SKM-1 treated with dmso at 0.1 percent for 144 hours (cell line): ENCODE results near the gene PPP1R15B.

ENCODE experiments used
- DNase-seq: peaks from one replicate; lab custom pipeline; 2025; ENCODE audit not compliant: unreplicated experiment; lab: John Stamatoyannopoulos, UW

PPP1R15B gene

GRCh38 chr1:204421441-204421840 lies 9.8 kb upstream of the PPP1R15B start:
- no peak for DNase-seq

DNA sequence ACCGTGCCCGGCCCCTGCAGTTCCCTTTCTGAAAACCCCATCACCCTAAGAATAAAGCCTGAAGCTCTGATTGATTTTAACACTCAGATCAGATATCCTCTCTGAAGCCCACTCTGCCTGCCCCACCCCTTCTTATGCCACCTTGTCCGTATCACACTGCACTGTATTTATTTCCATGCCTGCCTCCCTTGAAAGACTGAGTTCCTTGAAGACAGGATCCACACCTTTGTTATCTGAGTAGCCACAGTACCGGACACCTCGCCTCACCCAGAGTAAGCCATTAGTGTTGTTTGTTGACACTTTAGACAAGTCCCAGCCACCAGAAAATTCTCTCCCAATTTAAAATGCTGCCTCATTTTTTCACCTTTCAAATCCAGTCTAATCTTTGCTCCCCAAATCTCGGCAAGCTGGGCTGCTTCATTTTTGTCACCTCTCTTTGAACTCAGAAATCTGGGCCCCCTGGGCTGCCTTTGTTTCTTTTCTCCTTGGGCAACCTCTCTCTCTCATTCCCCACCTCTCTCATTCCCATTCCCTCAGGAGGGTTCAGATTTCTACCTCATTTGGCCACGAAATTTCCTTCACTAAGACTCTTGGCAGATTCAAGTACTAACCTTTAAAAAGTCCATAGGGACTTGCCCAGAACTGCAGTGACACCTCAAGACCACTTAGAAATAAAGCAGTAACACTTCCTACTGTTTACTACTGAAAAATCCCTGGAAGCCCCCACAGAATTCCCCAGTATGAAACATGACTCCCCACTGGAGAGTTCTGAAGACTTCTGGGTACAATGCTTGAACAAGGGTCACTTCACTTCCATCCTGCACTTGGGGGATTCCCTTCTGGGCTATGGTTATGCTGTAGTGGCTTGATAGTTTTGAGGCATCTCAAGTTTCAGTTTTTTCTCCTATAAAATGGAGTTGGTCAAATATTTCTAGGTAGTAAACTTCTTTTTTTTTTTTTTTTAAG lies 8.7 kb upstream of the PPP1R15B start:
- no peak for DNase-seq

GRCh38 chr1:204419064-204419403 lies 7.4 kb upstream of the PPP1R15B start:
- DNase-seq, result no peak

GRCh38 chr1:204418174-204419063 lies 6.8 kb upstream of the PPP1R15B start:
- no peak for DNase-seq

GRCh38 chr1:204417074-204417997 lies 5.7 kb upstream of the PPP1R15B start:
- peak; percentile 26 for DNase-seq

DNA sequence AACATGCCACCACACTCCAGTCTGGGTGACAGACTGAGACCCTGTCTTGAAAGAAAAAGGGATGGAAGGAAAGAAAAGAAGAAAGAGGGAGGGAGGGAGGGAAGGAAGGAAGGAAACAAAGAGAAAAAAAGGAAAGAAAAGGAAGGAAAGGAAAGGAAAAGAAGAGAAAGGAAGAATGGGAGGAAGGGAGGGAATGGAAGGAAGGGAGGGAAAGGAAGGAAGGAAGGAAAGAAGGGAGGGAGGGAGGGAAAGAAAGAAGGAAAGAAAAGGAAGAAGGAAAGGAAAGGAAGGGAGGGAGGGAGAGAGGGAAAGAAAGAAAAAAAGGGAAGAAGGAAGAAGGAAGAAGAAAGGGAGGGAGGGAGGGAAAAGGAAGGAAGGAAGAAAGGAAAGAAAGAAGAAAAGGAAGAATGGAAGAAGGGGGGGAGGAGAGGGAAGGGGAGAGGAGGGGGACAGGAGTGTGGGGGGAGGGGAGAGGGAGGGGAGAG lies 5.0 kb upstream of the PPP1R15B start:
- DNase-seq, result no peak

DNA sequence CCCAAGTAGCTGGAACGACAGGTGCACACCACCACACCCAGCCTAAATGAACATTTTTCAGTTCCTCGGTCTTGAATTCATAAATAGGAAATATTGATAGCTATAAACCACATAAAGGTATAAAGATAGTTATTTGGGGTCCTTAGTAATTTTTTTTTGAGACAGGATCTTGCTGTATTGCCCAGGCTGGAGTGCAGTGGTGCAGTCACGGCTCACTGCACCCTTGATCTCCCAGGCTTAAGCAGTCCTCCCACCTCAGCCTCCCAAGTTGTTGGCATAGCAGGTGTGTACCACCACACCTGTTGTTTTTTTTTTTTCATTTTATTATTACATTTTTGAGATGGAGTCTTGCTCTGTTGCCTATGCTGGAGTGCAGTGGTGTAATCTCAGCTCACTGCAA lies 3.7 kb upstream of the PPP1R15B start:
- no peak for DNase-seq

GRCh38 chr1:204414016-204414415 lies 2.4 kb upstream of the PPP1R15B start:
- peak; percentile 55 for DNase-seq

DNA sequence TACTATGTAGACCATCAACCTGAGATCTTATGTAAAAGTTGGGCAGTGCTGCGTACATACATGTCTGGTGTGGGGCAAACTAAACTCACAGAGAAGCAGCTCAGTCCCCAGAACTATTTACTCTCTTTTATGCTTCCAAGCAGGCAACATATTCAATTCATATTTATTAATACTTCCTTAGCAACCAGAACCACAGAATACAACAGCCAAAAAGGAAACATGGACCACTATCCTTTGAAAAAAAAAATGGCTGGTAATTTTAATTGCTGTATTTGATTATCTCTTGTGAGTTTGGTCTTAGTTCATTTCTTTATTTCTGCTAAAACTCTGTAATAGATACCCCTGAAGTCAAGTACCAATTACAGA lies 1.5 kb upstream of the PPP1R15B start:
- no peak for DNase-seq

- DNase-seq, result peak; percentile 49
These were observed 748 bp downstream of the PPP1R15B start for GRCh38 chr1:204410688-204411450.

- no peak for DNase-seq
These were observed 1.6 kb downstream of the PPP1R15B start for GRCh38 chr1:204409836-204410687.

DNA sequence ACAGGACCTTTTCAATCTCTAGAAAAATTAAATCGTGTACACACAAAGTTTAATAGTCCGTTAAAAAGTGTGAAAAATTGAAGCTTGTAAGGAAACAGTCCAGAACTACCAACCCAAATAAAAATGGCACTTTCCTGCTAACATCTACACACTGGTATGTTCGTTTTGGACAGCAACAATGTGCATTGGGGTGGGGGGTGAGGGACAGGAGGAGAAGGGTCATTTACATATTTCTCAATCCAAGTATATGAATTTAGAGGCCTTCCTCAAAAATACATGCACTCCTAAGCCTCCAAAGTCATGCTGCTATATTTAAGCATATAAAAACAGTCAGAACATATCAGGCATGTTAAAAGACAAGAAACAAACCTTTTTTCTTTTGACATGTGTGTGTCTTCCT lies 2.5 kb downstream of the PPP1R15B start:
- peak; percentile 25 for DNase-seq

DNA sequence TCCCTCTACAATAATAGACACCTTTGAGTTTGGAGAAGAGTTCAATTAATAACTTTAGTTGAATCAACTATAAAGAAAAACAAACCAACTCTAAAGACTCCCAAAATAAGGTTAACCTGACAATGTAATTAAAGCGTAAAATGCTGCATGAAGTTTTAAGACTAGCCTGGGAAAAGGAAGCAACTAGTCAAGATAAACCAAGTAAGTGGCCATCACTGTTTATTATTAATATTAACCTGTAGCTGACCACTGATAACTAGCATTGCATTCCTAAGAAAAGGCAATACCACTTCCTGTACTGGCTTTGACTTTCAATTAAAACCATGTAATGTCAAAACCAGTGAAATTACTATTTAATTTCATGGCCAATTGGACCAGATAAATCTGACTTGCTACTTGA lies 3.0 kb downstream of the PPP1R15B start:
- DNase-seq, result no peak

- DNase-seq, result no peak
These were observed 3.5 kb downstream of the PPP1R15B start for GRCh38 chr1:204408074-204408507.

GRCh38 chr1:204407295-204407971 lies 4.2 kb downstream of the PPP1R15B start:
- DNase-seq, result no peak

DNA sequence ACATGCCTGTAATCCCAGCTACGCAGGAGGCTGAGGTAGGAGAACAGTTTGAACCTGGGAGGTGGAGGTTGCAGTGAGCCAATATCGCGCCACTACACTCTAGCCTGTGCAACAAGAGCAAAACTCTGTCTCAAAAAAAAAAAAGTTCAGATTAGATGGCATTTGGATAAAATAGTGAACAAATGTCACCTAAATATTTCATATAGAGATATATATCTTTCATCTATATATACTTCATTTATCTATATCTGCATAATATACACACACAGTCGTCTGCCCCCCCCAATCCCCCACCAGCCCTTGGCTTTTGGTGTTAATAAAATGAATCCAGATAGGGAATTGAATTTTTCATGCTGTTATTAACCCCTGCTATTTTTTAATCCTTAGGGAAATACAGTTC lies 5.0 kb downstream of the PPP1R15B start:
- DNase-seq, result no peak

DNA sequence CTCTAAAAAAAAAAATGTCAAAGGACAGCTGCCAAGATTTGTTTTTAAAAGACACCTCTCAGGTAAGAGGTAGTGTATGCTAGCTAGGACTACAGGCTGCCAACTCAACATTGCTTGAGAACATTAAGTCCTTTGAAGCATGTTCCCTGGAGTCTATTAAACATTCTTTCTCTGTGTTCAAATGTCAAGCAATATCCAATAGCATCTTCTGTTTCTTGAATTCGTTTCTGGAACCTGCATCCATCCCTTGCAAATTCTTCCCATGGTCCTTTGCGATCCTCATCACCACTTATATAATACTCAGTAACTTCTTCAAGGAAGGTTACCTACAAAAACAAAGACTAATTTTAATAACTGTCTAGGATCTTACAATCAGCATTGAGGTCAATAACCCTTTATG lies 5.6 kb downstream of the PPP1R15B start:
- no peak for DNase-seq

DNA sequence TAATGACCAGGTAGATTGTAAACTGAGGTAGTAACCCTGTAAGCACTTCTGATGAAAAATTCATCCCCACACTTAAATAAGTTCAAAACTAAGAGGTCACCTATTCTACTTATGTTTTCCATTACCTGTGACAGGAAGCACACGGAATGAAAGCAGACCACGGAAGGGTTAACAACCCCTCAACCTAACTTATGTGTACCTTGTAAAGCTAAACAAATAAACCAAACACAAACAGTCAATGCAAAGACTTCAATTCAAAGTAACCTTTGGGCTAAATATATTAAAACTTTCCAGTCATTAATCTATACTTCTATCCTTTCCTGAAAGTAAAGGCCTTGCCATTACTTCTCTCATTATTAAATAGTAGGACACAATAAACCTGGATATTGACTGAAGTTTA lies 7.0 kb downstream of the PPP1R15B start:
- DNase-seq, result no peak

DNA sequence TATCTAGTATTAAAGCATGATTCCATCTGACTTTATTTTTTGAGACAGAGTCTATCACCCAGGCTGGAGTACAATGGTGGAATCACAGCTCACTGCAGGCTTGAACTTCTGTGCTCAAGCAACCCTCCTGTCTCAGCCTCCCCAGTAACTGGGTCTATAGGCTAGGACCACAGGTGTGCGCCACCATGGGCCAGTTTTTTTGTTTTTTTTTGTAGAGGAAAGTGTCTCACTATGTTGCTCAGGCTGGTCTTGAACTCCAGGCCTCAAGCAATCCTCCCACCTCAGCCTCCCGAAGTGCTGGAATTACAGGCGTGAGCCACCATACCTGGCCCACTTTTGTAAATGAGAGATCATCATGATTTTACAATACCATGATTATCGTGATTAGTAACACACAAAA lies 9.2 kb downstream of the PPP1R15B start:
- DNase-seq, result no peak
